NCI-H1436 (cell line): ENCODE results near the gene PRKAR1B.

ENCODE experiments used
- DNase-seq: peaks from one replicate; lab custom pipeline; 2025; lab: John Stamatoyannopoulos, UW

Gene PRKAR1B

GRCh38 chr7:721619-722248 lies 5.3 kb downstream of the PRKAR1B start:
- DNase-seq = no peak

- no peak for DNase-seq
These were observed 10.4 kb downstream of the PRKAR1B start for GRCh38 chr7:716636-717035.

GRCh38 chr7:716222-716621 lies 10.9 kb downstream of the PRKAR1B start:
- no peak for DNase-seq

GRCh38 chr7:714251-714671 lies 12.8 kb downstream of the PRKAR1B start:
- no peak for DNase-seq

- no peak for DNase-seq
These were observed 13.4 kb downstream of the PRKAR1B start for GRCh38 chr7:713488-714230.

- DNase-seq = no peak
These were observed 14.0 kb downstream of the PRKAR1B start for GRCh38 chr7:713139-713457.

DNA sequence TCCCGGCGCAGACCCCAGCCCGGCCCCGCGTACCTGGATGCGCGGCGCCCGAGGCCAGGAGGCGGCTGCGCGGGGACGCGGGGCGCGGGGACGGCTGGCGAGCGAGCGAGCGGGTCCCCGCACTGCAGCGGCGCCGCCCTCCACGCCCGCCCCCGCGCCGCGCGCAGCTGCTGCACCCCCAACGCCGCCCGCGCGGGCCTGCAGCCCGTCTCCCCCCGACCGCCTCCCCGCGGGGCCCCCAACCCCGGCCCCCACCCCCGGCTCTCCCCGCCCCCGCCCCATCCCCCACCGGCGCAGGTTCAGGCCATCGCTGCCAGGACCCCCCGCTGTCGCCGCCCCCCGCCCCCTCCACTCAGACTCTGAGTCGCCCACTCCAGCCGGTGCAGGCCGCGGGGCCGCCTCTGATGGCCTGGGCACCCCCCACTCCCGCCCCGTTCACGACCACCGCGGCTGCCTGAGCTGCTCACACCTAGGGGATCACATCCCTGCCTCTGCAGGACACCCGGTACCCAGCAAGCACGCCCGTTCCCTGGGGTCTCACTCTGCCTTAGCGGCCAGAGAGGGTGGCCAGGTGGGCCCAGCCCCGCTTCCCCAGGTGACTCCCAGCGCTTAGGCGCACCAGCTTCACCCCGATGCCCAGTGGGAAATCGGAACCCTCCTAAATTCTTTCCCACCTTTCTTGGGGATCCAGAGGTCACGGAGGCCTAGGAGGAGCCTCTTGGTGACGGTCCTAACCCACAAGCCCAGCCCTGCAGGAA lies 14.5 kb downstream of the PRKAR1B start:
- no peak for DNase-seq

DNA sequence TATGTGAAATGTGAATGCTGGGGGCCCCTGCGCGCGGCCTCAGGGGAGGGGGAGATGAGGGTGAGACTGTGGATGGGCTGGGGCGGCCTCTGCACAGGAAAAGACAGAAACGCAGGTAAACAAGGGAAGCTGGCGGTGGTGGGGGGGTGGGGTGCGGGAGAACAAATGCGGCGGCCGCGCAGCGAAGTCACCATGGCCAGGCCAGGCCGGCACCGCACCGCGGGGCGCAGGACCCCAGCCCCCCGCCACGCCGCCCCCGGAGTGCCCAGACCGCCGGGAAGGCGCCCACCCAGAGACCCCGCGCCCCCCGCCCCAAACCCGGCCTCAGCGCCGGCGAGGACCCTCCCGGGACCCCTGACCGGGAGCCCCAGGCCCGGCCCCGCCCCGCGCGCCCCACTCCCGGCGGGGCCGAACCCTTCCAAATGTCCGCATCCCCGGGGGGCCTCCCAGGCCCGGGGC lies 15.1 kb downstream of the PRKAR1B start:
- no peak for DNase-seq

DNA sequence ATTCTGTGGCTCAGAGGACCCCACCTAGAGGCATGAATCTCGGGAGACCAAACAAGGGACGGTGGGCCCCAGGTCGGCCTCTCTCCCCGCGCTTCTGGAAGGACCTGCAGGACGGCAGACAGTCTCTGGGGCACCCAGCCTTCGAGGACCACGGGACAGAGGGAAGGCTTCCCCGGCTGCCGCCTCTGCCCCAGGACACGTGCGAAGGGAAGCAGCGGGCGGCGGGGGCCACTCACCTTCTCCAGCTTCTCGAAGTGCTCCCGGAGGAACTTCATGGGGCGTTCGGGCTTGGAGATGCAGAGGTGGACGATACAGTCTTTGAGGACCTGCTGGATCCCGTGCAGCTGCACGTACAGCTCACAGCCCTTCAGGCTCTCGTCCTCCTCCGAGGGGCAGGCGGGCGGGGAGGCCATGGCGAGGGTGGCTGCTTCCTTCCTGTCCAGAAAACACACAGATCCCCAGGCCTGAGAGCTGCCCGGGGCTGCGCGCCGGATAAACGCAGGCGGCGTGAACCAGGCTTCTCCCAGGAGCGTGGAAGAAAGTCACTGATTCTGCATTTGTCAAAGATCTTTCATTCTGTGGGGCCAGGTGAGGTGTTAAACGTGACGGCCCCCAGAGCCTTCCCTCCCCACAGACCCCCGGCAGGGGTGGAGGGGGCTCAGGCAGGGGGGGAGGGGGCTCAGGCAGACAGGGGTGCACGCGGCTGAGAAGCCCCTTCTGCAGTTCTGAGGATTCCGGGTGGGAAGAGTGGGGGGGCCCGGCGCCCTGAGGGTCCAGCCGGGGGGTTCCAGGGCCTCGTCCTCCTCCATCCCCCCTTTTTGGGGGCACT lies 15.8 kb downstream of the PRKAR1B start:
- DNase-seq = no peak

GRCh38 chr7:710161-710560 lies 16.9 kb downstream of the PRKAR1B start:
- DNase-seq = no peak

DNA sequence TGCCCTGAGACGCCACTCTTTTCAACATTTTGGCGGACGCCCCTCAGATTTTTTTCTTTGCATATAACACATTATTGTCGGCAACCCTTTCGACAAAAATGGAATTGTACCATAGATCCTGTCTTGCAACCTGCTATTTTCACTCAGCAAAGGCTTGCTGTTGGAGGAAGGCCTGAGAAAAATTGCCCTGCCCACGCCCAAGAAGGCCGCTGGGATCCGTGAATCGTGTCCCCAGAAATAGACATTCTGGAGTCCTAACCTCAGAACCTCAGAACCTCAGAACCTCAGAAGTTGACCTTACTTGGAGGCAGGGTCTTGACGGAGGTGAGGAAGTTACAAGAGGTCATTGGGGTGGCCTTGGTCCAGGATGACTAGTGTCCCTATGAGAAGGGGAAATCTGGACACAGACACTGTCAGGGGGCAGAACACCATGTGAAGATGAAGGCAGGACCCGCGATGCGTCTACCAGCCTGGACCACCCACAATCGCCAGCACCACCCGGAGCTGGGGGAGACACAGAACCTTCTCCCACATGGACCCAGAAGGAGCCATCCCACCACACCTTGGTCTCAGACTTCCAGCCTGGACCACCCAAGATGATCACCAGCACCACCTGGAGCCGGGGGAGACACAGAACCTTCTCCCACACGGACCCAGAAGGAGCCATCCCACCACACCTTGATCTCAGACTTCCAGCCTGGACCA lies 19.6 kb downstream of the PRKAR1B start:
- no peak for DNase-seq

DNA sequence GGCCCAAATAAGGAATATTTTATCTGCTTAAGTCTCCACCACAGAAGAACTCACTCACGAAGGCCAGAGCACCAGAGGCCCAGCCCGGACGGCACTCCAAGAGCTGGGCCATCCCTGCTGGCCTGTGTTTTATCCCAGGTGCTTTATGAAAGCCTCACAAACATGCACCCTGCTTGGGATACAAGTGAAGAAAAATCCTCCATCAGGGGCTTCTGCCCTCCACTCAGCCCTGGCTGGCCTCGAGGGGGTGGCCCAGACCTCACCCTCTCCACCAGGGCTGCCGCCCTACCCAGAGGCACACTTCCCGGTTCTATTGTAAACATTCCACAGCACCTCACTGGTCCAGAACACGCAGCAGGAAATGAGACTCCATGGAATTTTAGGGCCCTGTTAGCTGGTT lies 20.4 kb downstream of the PRKAR1B start:
- DNase-seq = no peak

DNA sequence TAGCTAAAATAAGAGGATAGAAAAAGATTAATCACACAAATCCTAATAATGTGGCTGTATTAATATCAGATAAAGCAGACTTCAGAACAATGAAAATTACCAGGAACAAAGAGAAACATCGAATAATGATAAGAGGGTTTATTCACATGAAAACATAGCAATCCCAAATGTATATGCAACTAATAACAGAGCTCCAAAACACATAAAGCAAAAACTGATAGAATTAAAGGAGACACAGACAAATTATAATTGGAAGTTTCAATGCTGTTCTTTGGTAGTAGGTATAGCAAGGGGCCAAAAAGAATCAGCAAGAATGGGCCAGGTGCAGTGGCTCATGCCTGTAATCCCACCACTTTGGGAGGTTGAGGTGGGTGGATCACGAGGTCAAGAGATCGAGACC lies 24.0 kb downstream of the PRKAR1B start:
- no peak for DNase-seq

GRCh38 chr7:701086-701671 lies 25.9 kb downstream of the PRKAR1B start:
- no peak for DNase-seq

DNA sequence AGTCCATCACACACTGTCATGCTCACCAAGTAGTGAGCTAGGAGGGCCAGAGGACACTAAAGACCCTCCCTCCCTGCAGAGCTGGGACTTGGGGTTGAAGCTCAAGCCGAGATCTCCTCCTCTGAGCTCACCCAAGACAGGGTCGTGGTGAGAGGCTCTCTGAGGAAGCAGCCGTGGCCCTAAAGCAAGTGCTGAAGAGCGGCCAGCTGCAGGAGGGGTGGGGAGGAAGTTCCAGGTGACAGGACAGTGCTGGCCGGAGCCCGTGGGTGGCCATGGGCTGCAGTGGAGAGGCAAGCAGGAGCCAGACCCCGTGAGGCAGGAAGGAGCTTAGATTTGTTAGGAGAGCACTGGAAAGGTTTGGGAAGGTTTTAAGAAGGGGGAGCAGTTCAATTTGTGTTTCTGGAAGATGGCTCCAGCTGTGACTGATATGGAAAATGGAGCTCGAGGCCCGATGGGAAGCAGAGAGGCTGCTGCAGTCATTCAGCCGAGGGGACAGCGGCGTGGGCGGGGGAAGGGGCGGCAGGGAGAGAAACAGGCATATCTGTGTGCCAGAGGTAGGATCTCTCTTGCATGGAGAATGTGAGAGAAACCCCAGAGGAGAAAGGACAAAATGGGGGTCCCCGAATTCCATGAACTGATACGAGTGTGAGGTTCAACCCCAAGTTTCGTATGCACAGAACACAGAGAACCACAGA lies 27.5 kb downstream of the PRKAR1B start:
- no peak for DNase-seq

GRCh38 chr7:698515-699475 lies 28.3 kb downstream of the PRKAR1B start:
- no peak for DNase-seq

GRCh38 chr7:696812-697551 lies 30.1 kb downstream of the PRKAR1B start:
- no peak for DNase-seq

- no peak for DNase-seq
These were observed 30.7 kb downstream of the PRKAR1B start for GRCh38 chr7:696426-696811.

DNA sequence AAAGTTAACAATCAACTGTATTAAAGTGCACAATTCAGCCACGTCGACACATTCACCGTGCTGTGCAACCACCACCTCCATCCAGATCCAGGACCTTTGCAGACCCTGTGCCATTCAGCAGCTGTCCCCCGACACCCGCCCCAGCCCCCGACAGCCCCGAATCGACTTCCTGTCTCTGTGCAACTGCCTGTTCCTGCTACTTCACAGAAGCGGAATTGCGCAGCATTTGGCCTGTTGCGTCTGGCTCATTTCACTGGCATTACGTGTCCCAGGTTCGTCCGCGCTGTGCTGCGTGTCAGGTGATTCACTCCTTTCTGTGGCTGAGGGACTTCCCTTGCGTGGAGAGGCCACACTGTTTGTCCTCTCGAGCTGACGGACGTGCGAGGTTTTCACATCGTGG lies 33.8 kb downstream of the PRKAR1B start:
- no peak for DNase-seq
